WTC11 (cell line): ENCODE results near the gene TLE3. TPM values are rescaled to one million over a fixed set of nuclear protein-coding genes. Genes with fewer than 3 reads are reported as not detected.
"Not testable (repeated sequence)": the region's sequence is repeated elsewhere in the genome, so short reads cannot be mapped to it uniquely, and the experiment has no call there.

Source experiments
- ATAC-seq: fragments of 200-7000 bp; cut with Tn5 transposase; 2 replicates; pipeline ENCODE4 v1.10.0; 2021; ENCODE audit warnings: mild to moderate bottlenecking, moderate library complexity
- CTCF ChIA-PET: fragments of 300-600 bp; sonication (Branson Sonifier 250); formaldehyde crosslinking; loops from one replicate; lab custom pipeline; 2021; ENCODE audit warnings: antibody characterized with exemption; lab: Charles Lee
- POLR2A ChIA-PET: fragments of 350-600 bp; sonication (Branson Sonifier 250); formaldehyde crosslinking; loops from one replicate; lab custom pipeline; 2021; ENCODE audit warnings: antibody characterized with exemption; lab: Charles Lee
- DNase-seq: peaks from one replicate; pipeline ENCODE4 v3.0.0; 2021; ENCODE audit warnings: low spot score
- H3K27ac Mint-ChIP-seq: 2 replicates; pipeline ENCODE4 v1.8.0; 2021; ENCODE audit warnings: mixed read lengths
- H3K27me3 Mint-ChIP-seq: 2 replicates; pipeline ENCODE4 v1.8.0; 2021; ENCODE audit warnings: low read depth, mild to moderate bottlenecking, moderate library complexity, mixed read lengths
- H3K36me3 Mint-ChIP-seq: 2 replicates; pipeline ENCODE4 v1.8.0; 2021; ENCODE audit warnings: mixed read lengths
- H3K4me1 Mint-ChIP-seq: 2 replicates; pipeline ENCODE4 v1.8.0; 2022; ENCODE audit warnings: mixed read lengths
- H3K4me3 Mint-ChIP-seq: 2 replicates; pipeline ENCODE4 v1.8.0; 2021; ENCODE audit warnings: mild to moderate bottlenecking, moderate library complexity, mixed read lengths
- H3K9me3 Mint-ChIP-seq: 2 replicates; pipeline ENCODE4 v1.8.0; 2021; ENCODE audit warnings: mixed read lengths
- ATF1 ChIP-seq: sonication (generic); formaldehyde crosslinking; IDR thresholded peaks from 2 replicates; pipeline ENCODE4 v1.8.1; 2023; ENCODE audit warnings: mild to moderate bottlenecking, moderate library complexity, missing genetic modification reagents
- CBFB ChIP-seq: sonication (generic); formaldehyde crosslinking; IDR thresholded peaks from 2 replicates; pipeline ENCODE4 v1.8.1; 2022; ENCODE audit warnings: mild to moderate bottlenecking, low read depth, missing genetic modification reagents
- E2F5 ChIP-seq: sonication (generic); formaldehyde crosslinking; IDR thresholded peaks from 2 replicates; pipeline ENCODE4 v1.8.1; 2022; ENCODE audit warnings: mild to moderate bottlenecking, moderate library complexity, missing genetic modification reagents
- ELF4 ChIP-seq: sonication (generic); formaldehyde crosslinking; IDR thresholded peaks from 2 replicates; pipeline ENCODE4 v1.8.1; 2022; ENCODE audit warnings: low read depth, mild to moderate bottlenecking, moderate library complexity, missing genetic modification reagents
- EMX1 ChIP-seq: fragments of 250-450 bp; sonication (Bioruptor Pico); IDR thresholded peaks from 2 replicates; pipeline ENCODE4 v1.8.0; 2021; ENCODE audit warnings: mild to moderate bottlenecking
- ETV6 ChIP-seq: sonication (generic); formaldehyde crosslinking; IDR thresholded peaks from 2 replicates; pipeline ENCODE4 v1.8.1; 2022; ENCODE audit warnings: mild to moderate bottlenecking, missing genetic modification reagents
- GABPB1 ChIP-seq: sonication (generic); formaldehyde crosslinking; IDR thresholded peaks from 2 replicates; pipeline ENCODE4 v1.8.1; 2023; ENCODE audit warnings: mild to moderate bottlenecking, missing genetic modification reagents
- MAX ChIP-seq: sonication (generic); formaldehyde crosslinking; IDR thresholded peaks from 2 replicates; pipeline ENCODE4 v1.8.0; 2022; ENCODE audit warnings: mild to moderate bottlenecking, missing genetic modification reagents
- MXD4 ChIP-seq: fragments of 250-450 bp; sonication (Bioruptor Pico); IDR thresholded peaks from 2 replicates; pipeline ENCODE4 v1.8.0; 2021; ENCODE audit warnings: mild to moderate bottlenecking, moderate library complexity, borderline replicate concordance
- NFYB ChIP-seq: sonication (generic); formaldehyde crosslinking; conservative IDR thresholded peaks from 2 replicates; pipeline ENCODE4 v1.8.0; 2022; ENCODE audit warnings: low read depth, missing genetic modification reagents
- NR2C2 ChIP-seq: sonication (generic); formaldehyde crosslinking; IDR thresholded peaks from 2 replicates; pipeline ENCODE4 v1.8.0; 2022; ENCODE audit warnings: mild to moderate bottlenecking, missing genetic modification reagents
- PRDM15 ChIP-seq: sonication (generic); formaldehyde crosslinking; IDR thresholded peaks from 2 replicates; pipeline ENCODE4 v1.8.0; 2022; ENCODE audit warnings: missing genetic modification reagents
- SMAD4 ChIP-seq: sonication (generic); formaldehyde crosslinking; IDR thresholded peaks from 2 replicates; pipeline ENCODE4 v1.8.0; 2022; ENCODE audit warnings: mild to moderate bottlenecking, missing genetic modification reagents
- STAT6 ChIP-seq: sonication (generic); formaldehyde crosslinking; conservative IDR thresholded peaks from 2 replicates; pipeline ENCODE4 v1.8.1; 2023; ENCODE audit warnings: mild to moderate bottlenecking, low read depth, missing genetic modification reagents, moderate library complexity
- TEAD1 ChIP-seq: sonication (generic); formaldehyde crosslinking; IDR thresholded peaks from 2 replicates; pipeline ENCODE4 v1.8.0; 2022; ENCODE audit warnings: mild to moderate bottlenecking, missing genetic modification reagents
- TEAD4 ChIP-seq: sonication (generic); formaldehyde crosslinking; IDR thresholded peaks from 2 replicates; pipeline ENCODE4 v1.8.0; 2022; ENCODE audit warnings: mild to moderate bottlenecking, missing genetic modification reagents
- USF1 ChIP-seq: sonication (generic); formaldehyde crosslinking; IDR thresholded peaks from 2 replicates; pipeline ENCODE4 v1.8.0; 2022; ENCODE audit warnings: mild to moderate bottlenecking, missing genetic modification reagents
- ZBTB43 ChIP-seq: sonication (generic); formaldehyde crosslinking; IDR thresholded peaks from 2 replicates; pipeline ENCODE4 v1.8.1; 2023; ENCODE audit warnings: mild to moderate bottlenecking, missing genetic modification reagents
- ZNF219 ChIP-seq: sonication (generic); formaldehyde crosslinking; IDR thresholded peaks from 2 replicates; pipeline ENCODE4 v1.8.0; 2023; ENCODE audit warnings: missing genetic modification reagents, mild to moderate bottlenecking, borderline replicate concordance
- ZNF317 ChIP-seq: sonication (generic); formaldehyde crosslinking; IDR thresholded peaks from 2 replicates; pipeline ENCODE4 v1.8.1; 2023; ENCODE audit warnings: low read depth, mild to moderate bottlenecking, moderate library complexity, missing genetic modification reagents, borderline replicate concordance
- total RNA-seq: library from RNA; stranded (reverse); gene quantifications from 3 replicates; pipeline ENCODE4 v1.2.3, GENCODE V29; 2021

Gene TLE3
- total RNA-seq, 1 experiment from 2014 or later: 78.7 TPM

- no peak overlapping the region for H3K27ac Mint-ChIP-seq
- POLR2A ChIA-PET: no interaction called here
Observed at GRCh38 chr15:70137967-70138366, 40.2 kb upstream of the TLE3 start.

GRCh38 chr15:70137021-70137420 lies 39.3 kb upstream of the TLE3 start:
- ATAC-seq, POLR2A ChIA-PET, CTCF ChIA-PET, H3K36me3 Mint-ChIP-seq, H3K4me3 Mint-ChIP-seq, DNase-seq, H3K9me3 Mint-ChIP-seq, H3K27ac Mint-ChIP-seq: not testable (repeated sequence)
- Mint-ChIP-seq H3K27me3 (peaks cover 16% of the 10 kb centered on the region), H3K4me1 (peaks cover 32% of the 10 kb centered on the region)

More at GRCh38 chr15:70137967-70138366, 40.2 kb upstream of the TLE3 start:
- Mint-ChIP-seq H3K4me3 (no peak overlapping the region), H3K27me3 (peaks cover 16% of the 10 kb centered on the region), H3K9me3 (no peaks in the 10 kb centered on the region), H3K4me1 (peaks cover 42% of the 10 kb centered on the region), H3K36me3 (no peaks in the 10 kb centered on the region)
- ATAC-seq (no peak), DNase-seq (no peak)
- CTCF ChIA-PET: no interaction called here
- no peak for TF ChIP-seq ZNF219 (CRISPR knock-in tag)
- TF ChIP-seq STAT6: no peak
- no peak for TF ChIP-seq CBFB (CRISPR knock-in tag)
- TF ChIP-seq TEAD1 (CRISPR knock-in tag): no peak
- TF ChIP-seq ZBTB43 (CRISPR knock-in tag): no peak
- TF ChIP-seq MXD4: no peak
- no peak for TF ChIP-seq ATF1
- TF ChIP-seq ZNF317 (CRISPR knock-in tag): no peak
- TF ChIP-seq E2F5 (CRISPR knock-in tag): no peak
- no peak for TF ChIP-seq SMAD4 (CRISPR knock-in tag)

GRCh38 chr15:70133781-70134421 lies 36.2 kb upstream of the TLE3 start:
- no peaks in the 10 kb centered on the region for H3K36me3 Mint-ChIP-seq
- no peak overlapping the region for H3K27ac Mint-ChIP-seq
- POLR2A ChIA-PET: no interaction called here
- H3K27me3 Mint-ChIP-seq: peaks cover 4% of the 10 kb centered on the region
- H3K4me3 Mint-ChIP-seq: no peak overlapping the region
- TF ChIP-seq ETV6 (CRISPR knock-in tag): no peak
- no peak for TF ChIP-seq NFYB (CRISPR knock-in tag)
- DNase-seq: no peak
- peaks cover 5% of the 10 kb centered on the region for H3K4me1 Mint-ChIP-seq
- H3K9me3 Mint-ChIP-seq: peaks cover under 1% of the 10 kb centered on the region; the same call in 1 of the 2 replicates
- CTCF ChIA-PET: no interaction called here
- no peak for ATAC-seq

GRCh38 chr15:70133296-70133695 lies 35.6 kb upstream of the TLE3 start:
- Mint-ChIP-seq H3K4me3 (no peak overlapping the region), H3K27ac (no peak overlapping the region), H3K4me1 (0 out of 2 replicates have a peak, but pooled peaks cover 4% of the 10 kb centered on the region), H3K9me3 (peaks cover 5% of the 10 kb centered on the region; the same call in 1 of the 2 replicates), H3K27me3 (no peaks in the 10 kb centered on the region; the same call in 1 of the 2 replicates), H3K36me3 (no peaks in the 10 kb centered on the region)
- CTCF ChIA-PET: interaction anchor here (0.6 kb wide), 1 partner anchor 89 kb away, joined by 3 read pairs; no protein-coding TSS in a partner anchor
- POLR2A ChIA-PET: no interaction called here
- ATAC-seq (no peak), DNase-seq (no peak)
- TF ChIP-seq MAX (no peak), SMAD4 (CRISPR knock-in tag) (no peak), USF1 (CRISPR knock-in tag) (no peak), ATF1 (no peak), EMX1 (no peak), GABPB1 (CRISPR knock-in tag) (no peak), ELF4 (CRISPR knock-in tag) (no peak), TEAD4 (no peak), PRDM15 (CRISPR knock-in tag) (no peak), NR2C2 (CRISPR knock-in tag) (no peak)
